HUES48 (cell line): ENCODE results near the gene KRTAP12-3.
"Not testable (repeated sequence)": the region's sequence is repeated elsewhere in the genome, so short reads cannot be mapped to it uniquely, and the experiment has no call there.

Experiments used
- H3K27ac ChIP-seq: one replicate; pipeline ENCODE4 v1.7.0; 2013; ENCODE audit warnings: low read depth, low read length, inconsistent platforms
- H3K27me3 ChIP-seq: 2 replicates; pipeline ENCODE4 v1.6.1; 2013; ENCODE audit warnings: mild to moderate bottlenecking, low read length; ENCODE audit not compliant: control insufficient read depth, insufficient read depth
- H3K36me3 ChIP-seq: 2 replicates; pipeline ENCODE4 v1.6.1; 2013; ENCODE audit warnings: low read length; ENCODE audit not compliant: control insufficient read depth, insufficient read depth
- H3K4me1 ChIP-seq: 2 replicates; pipeline ENCODE4 v1.6.1; 2013; ENCODE audit warnings: mild to moderate bottlenecking, low read length; ENCODE audit not compliant: control insufficient read depth, insufficient read depth
- H3K4me3 ChIP-seq: 2 replicates; pipeline ENCODE4 v1.5.1; 2013; ENCODE audit warnings: mild to moderate bottlenecking, low read depth, low read length
- H3K9ac ChIP-seq: 2 replicates; pipeline ENCODE4 v1.6.1; 2013; ENCODE audit warnings: mild to moderate bottlenecking, low read depth, low read length, moderate library complexity
- H3K9me3 ChIP-seq: 2 replicates; pipeline ENCODE4 v1.6.1; 2013; ENCODE audit warnings: low read length; ENCODE audit not compliant: control insufficient read depth, insufficient read depth

The KRTAP12-3 gene

GRCh38 chr21:44653656-44654575 is 3.8 kb upstream of the KRTAP12-3 start:
- Histone ChIP-seq H3K27ac (no peak overlapping the region), H3K9me3 (no peaks in the 10 kb centered on the region), H3K27me3 (no peaks in the 10 kb centered on the region), H3K9ac (no peak overlapping the region), H3K4me1 (peaks cover 4% of the 10 kb centered on the region), H3K36me3 (no peaks in the 10 kb centered on the region), H3K4me3 (no peak overlapping the region)

GRCh38 chr21:44654576-44655175 is 3.1 kb upstream of the KRTAP12-3 start, which contains the start of gene KRTAP12-4:
Gene KRTAP12-4 (minus strand): TSS chr21:44654659. CDS start chr21:44654614, 45 bp downstream.
- H3K27me3 ChIP-seq = no peaks in the 10 kb centered on the region
- H3K9me3 ChIP-seq = no peaks in the 10 kb centered on the region
- H3K4me3 ChIP-seq = no peak within 1 kb of the TSS
- peaks cover 11% of the 10 kb centered on the region for H3K4me1 ChIP-seq
- H3K36me3 ChIP-seq = no peaks in the 10 kb centered on the region
- no peak within 1 kb of the TSS for H3K27ac ChIP-seq
- no peak within 1 kb of the TSS for H3K9ac ChIP-seq

DNA sequence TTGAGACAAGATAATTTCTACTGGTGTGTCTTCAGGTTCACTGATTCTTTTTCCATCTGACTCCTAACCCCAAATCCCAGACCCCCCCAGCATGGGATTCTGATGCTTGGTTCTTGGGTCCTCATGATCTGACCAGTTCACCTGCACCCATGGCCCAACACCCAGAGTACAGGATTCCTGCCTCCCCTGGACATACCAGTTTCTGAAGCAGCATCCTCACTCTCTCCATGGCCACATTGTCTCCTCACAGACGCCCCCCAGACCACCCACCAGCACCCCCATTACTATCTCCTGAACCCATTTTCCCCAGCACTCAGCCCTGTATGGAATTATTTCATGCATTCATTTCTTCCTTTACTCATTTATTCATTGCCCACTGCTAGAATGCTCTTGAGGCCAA is 864 bp upstream of the KRTAP12-3 start:
- no peaks in the 10 kb centered on the region for H3K27me3 ChIP-seq
- H3K9ac ChIP-seq = no peak overlapping the region

GRCh38 chr21:44658541-44658910 is 794 bp downstream of the KRTAP12-3 start:
- Histone ChIP-seq H3K9ac (no peak overlapping the region), H3K27me3 (no peaks in the 10 kb centered on the region), H3K27ac (no peak overlapping the region), H3K4me3 (no peak overlapping the region), H3K4me1 (peaks cover 18% of the 10 kb centered on the region), H3K36me3 (no peaks in the 10 kb centered on the region), H3K9me3 (no peaks in the 10 kb centered on the region)

More for the DNA sequence above, 864 bp upstream of the KRTAP12-3 start:
- Histone ChIP-seq H3K4me1 (peaks cover 18% of the 10 kb centered on the region), H3K9me3 (no peaks in the 10 kb centered on the region), H3K27ac (no peak overlapping the region), H3K36me3 (no peaks in the 10 kb centered on the region), H3K4me3 (no peak overlapping the region)

- Histone ChIP-seq H3K4me1 (peaks cover 18% of the 10 kb centered on the region), H3K4me3 (no peak overlapping the region), H3K9me3 (no peaks in the 10 kb centered on the region), H3K36me3 (no peaks in the 10 kb centered on the region), H3K27ac (no peak overlapping the region), H3K9ac (no peak overlapping the region), H3K27me3 (no peaks in the 10 kb centered on the region)
Observed at GRCh38 chr21:44658913-44659595, 1.3 kb downstream of the KRTAP12-3 start.

DNA sequence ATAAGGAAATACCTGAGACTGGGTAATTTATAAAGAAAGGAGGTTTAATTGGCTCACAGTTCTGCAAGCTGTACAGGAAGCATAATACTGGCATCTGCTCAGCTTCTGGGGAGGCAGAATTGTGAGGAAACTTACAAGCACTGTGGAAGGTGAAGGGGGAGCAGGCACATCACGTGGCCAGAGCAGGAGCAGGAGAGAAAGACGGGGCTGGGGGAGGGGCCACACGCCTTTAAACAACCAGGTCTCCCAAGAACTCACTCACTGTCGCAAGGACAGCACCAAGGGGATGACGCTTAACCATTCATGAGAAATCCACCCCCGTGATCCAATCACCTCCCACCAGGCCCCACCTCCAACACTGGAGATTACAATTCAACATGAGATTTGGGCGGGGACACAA is 3.8 kb downstream of the KRTAP12-3 start:
- not testable (repeated sequence) for H3K36me3 ChIP-seq, H3K27me3 ChIP-seq, H3K4me3 ChIP-seq, H3K9me3 ChIP-seq, H3K9ac ChIP-seq, H3K27ac ChIP-seq
- H3K4me1 ChIP-seq = peaks cover 18% of the 10 kb centered on the region

DNA sequence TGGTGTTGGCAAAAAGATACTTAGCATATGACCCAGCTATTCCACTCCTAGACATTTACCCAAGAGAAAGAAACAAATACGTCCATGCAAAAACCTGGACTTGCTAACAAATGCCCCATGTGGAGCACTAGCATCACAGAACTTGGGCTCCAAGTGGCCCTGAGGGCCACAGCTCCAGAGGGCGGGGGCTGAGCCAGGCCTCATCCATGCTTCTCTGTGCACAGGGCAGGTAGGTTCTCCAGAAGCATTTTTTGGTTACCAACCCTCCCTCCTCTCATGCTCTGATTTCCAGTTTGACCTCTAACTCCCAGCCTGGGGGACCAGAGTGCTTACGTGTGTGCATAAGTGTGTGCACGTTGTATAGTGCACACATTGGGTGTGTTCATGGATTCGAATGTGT is 7.0 kb downstream of the KRTAP12-3 start:
- no peaks in the 10 kb centered on the region for H3K27me3 ChIP-seq
- peaks cover 5% of the 10 kb centered on the region; the same call in 1 of the 2 replicates for H3K9me3 ChIP-seq
- H3K9ac ChIP-seq = no peak overlapping the region
- H3K27ac ChIP-seq = no peak overlapping the region
- no peaks in the 10 kb centered on the region for H3K36me3 ChIP-seq
- H3K4me3 ChIP-seq = no peak overlapping the region
- H3K4me1 ChIP-seq = peaks cover 7% of the 10 kb centered on the region

- Histone ChIP-seq H3K9me3 (peaks cover 16% of the 10 kb centered on the region), H3K4me3 (no peak within 1 kb of the TSS), H3K27ac (no peak within 1 kb of the TSS), H3K36me3 (no peaks in the 10 kb centered on the region), H3K9ac (no peak within 1 kb of the TSS), H3K4me1 (no peaks in the 10 kb centered on the region), H3K27me3 (no peaks in the 10 kb centered on the region)
Observed at GRCh38 chr21:44666401-44667320, 8.9 kb downstream of the KRTAP12-3 start, which contains the start of gene KRTAP12-2. Gene KRTAP12-2 (minus strand): TSS chr21:44666927. CDS start chr21:44666886, 41 bp downstream.

GRCh38 chr21:44667612-44668011 is 9.9 kb downstream of the KRTAP12-3 start:
- Histone ChIP-seq H3K9ac (no peak overlapping the region), H3K4me1 (no peaks in the 10 kb centered on the region), H3K4me3 (no peak overlapping the region), H3K27me3 (no peaks in the 10 kb centered on the region), H3K27ac (no peak overlapping the region), H3K9me3 (peaks cover 19% of the 10 kb centered on the region), H3K36me3 (no peaks in the 10 kb centered on the region)
